Measurements from ENCODE around the gene TBC1D3I. TPM values are rescaled to one million over a fixed set of nuclear protein-coding genes. Genes with fewer than 3 reads are reported as not detected.
"Not testable (repeated sequence)": the region's sequence is repeated elsewhere in the genome, so short reads cannot be mapped to it uniquely, and the experiment has no call there.

Gene TBC1D3I
- total RNA-seq, 1 donor from 2014 or later: under 0.01 TPM

- DNase-seq (ENCODE audit: low read depth in 2 of 2): not testable (repeated sequence)
These were observed 57.9 kb downstream of the TBC1D3I start for GRCh38 chr17:36206486-36206821.

DNA sequence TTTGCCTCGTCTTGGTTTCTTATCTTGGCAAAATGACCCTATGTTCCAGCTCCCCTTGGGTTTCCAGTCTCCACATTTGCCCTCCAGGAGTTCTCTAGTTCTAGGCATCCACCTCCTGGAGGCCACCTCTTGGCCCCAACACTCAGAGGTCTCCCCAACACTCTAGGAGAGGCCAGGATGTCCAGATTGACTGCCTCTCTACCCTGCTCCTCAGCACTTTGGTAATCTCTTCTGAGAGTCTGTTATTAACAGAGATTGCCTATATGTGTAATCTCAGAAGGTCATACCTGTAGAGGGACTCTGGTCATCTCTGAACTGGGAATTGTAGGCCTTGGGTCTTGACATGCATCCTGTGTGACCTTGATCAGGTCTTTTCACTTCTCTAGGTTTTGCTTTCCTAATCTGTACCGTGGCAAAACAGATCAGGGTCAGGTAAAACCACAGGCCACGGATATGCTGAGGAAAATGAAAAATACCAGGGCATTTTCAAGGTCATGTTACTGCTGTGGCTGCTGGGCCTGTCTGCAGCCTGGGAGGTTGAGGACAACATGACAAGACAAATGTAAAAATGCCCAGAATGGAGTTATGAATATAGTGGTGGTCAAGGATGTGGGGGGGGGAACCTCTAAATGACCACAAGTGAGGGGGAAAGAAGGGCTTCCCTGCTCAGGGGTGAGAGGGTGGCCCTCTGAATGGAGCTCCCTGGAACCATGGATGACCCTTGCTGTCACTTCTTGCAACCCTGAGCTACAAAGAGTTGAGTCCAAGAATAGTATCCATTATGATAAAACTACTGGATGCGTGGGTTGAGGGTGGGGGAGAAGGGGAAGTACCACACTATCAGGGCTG, 58.5 kb downstream of the TBC1D3I start:
- DNase-seq (ENCODE audit: low read depth in 2 of 2): no peak

- DNase-seq (ENCODE audit: low read depth in 2 of 2): no peak
These were observed 59.5 kb downstream of the TBC1D3I start for GRCh38 chr17:36204724-36205500.

Other genes with a start within 250 kb of the TBC1D3I start
- gene CCL23, start 246.6 kb downstream of the TBC1D3I start, total RNA-seq: 0.65 and 0.99 TPM in 2 replicates
- gene CCL18, start 200.3 kb downstream of the TBC1D3I start, total RNA-seq: not detected in 2 replicates
- not detected in 2 replicates for gene CCL3, start 174.4 kb downstream of the TBC1D3I start, total RNA-seq
- gene CCL4, start 160.7 kb downstream of the TBC1D3I start, total RNA-seq: not detected in 2 replicates
- 0.44 and 0.99 TPM in 2 replicates for gene TBC1D3B, start 87.9 kb downstream of the TBC1D3I start, total RNA-seq
- gene CCL3L1, start 67.8 kb downstream of the TBC1D3I start, total RNA-seq: not detected in 2 replicates
- gene CCL4L2, start 53.5 kb downstream of the TBC1D3I start, total RNA-seq: not detected in 2 replicates
- gene TBC1D3G, start 59.3 kb upstream of the TBC1D3I start, total RNA-seq: not detected in 2 replicates
- not detected in 2 replicates for gene TBC1D3H, start 123.9 kb upstream of the TBC1D3I start, total RNA-seq
- 19.4 and 21.6 TPM in 2 replicates for gene ZNHIT3, start 222.1 kb upstream of the TBC1D3I start, total RNA-seq